Caco-2 (cell line): ENCODE results near the gene RPH3AL. TPM values are rescaled to one million over a fixed set of nuclear protein-coding genes. Genes with fewer than 3 reads are reported as not detected.

ENCODE experiments used
- BruUV-seq: library from RNA; stranded (reverse); fragments of 400-500 nt; replicated peaks from 2 replicates; lab custom pipeline; 2021; lab: Mats Ljungman, UMichigan
- CTCF ChIA-PET: fragments of 300-600 bp; sonication (Branson Sonifier 250); formaldehyde crosslinking; loops from one replicate; lab custom pipeline; 2022; ENCODE audit warnings: antibody characterized with exemption; lab: Charles Lee
- POLR2A ChIA-PET: fragments of 300-600 bp; sonication (Branson Sonifier 250); formaldehyde crosslinking; loops from one replicate; lab custom pipeline; 2022; ENCODE audit warnings: antibody characterized with exemption; lab: Charles Lee
- DNase-seq, 2 experiments: peaks; one replicate each; pipeline versions ENCODE4 v3.0.0 to v3.0.0-alpha.2; 2020 to 2022
- H3K27me3 ChIP-seq: replicated peaks from 2 replicates; pipeline ENCODE4 v1.6.0; 2011; ENCODE audit warnings: low read length; ENCODE audit not compliant: control insufficient read depth, insufficient read depth
- H3K36me3 ChIP-seq: 2 replicates; pipeline ENCODE4 v1.5.1; 2011; ENCODE audit warnings: low read length; ENCODE audit not compliant: control insufficient read depth, insufficient read depth
- H3K4me1 ChIP-seq: fragments of 250-450 bp; sonication (Bioruptor Pico); 2 replicates; pipeline ENCODE4 v1.5.1; 2020; ENCODE audit warnings: mild to moderate bottlenecking
- H3K4me3 ChIP-seq: 2 replicates; pipeline ENCODE4 v1.5.1; 2011; ENCODE audit warnings: low read depth, mild to moderate bottlenecking, control low read depth, low read length
- H3K9me3 ChIP-seq: fragments of 250-450 bp; sonication (Bioruptor Pico); 2 replicates; pipeline ENCODE4 v1.5.1; 2020; ENCODE audit warnings: mild to moderate bottlenecking, moderate library complexity
- H3K27ac Mint-ChIP-seq: one replicate; pipeline ENCODE4 v1.8.0; 2022; ENCODE audit warnings: mixed read lengths; ENCODE audit not compliant: unreplicated experiment
- H3K27me3 Mint-ChIP-seq: one replicate; pipeline ENCODE4 v1.8.0; 2022; ENCODE audit warnings: mixed read lengths; ENCODE audit not compliant: insufficient read depth, unreplicated experiment
- H3K36me3 Mint-ChIP-seq: one replicate; pipeline ENCODE4 v1.8.0; 2022; ENCODE audit warnings: mild to moderate bottlenecking, mixed read lengths; ENCODE audit not compliant: insufficient read depth, unreplicated experiment
- H3K4me1 Mint-ChIP-seq: one replicate; pipeline ENCODE4 v1.8.0; 2022; ENCODE audit warnings: low read depth, mixed read lengths; ENCODE audit not compliant: unreplicated experiment
- H3K4me3 Mint-ChIP-seq: one replicate; pipeline ENCODE4 v1.8.0; 2022; ENCODE audit warnings: mild to moderate bottlenecking, moderate library complexity, mixed read lengths; ENCODE audit not compliant: unreplicated experiment
- H3K9me3 Mint-ChIP-seq: one replicate; pipeline ENCODE4 v1.8.0; 2022; ENCODE audit warnings: mixed read lengths; ENCODE audit not compliant: unreplicated experiment
- intact Hi-C: fragments of 100-400 bp; cut with micrococcal nuclease; formaldehyde crosslinking; loops from one replicate; pipeline ENCODE4 v1.10.0; 2022; ENCODE audit not compliant: unreplicated experiment
- total RNA-seq: library from RNA; stranded (reverse); gene quantifications from 2 replicates; pipeline ENCODE4 v1.2.3, GENCODE V29; 2022
- TF ChIP-seq, protein P1 (sequence below), 2 experiments: fragments of 200-600 bp in 1 of 2; IDR thresholded peaks; 1 replicate in 1 of 2; 2 replicates in 1 of 2; pipeline versions ENCODE4 v1.5.1 to v1.8.0; 2011 to 2022; ENCODE audit warnings: antibody characterized with exemption in 1 of 2, control low read depth in 1 of 2, inconsistent platforms in 1 of 2, low read depth in 1 of 2, low read length in 1 of 2, mild to moderate bottlenecking in 1 of 2, moderate library complexity in 1 of 2; ENCODE audit not compliant: insufficient read depth in 1 of 2, severe bottlenecking in 1 of 2, unreplicated experiment in 1 of 2

RPH3AL gene
- total RNA-seq, 1 experiment from 2014 or later, result 36.0 TPM

DNA sequence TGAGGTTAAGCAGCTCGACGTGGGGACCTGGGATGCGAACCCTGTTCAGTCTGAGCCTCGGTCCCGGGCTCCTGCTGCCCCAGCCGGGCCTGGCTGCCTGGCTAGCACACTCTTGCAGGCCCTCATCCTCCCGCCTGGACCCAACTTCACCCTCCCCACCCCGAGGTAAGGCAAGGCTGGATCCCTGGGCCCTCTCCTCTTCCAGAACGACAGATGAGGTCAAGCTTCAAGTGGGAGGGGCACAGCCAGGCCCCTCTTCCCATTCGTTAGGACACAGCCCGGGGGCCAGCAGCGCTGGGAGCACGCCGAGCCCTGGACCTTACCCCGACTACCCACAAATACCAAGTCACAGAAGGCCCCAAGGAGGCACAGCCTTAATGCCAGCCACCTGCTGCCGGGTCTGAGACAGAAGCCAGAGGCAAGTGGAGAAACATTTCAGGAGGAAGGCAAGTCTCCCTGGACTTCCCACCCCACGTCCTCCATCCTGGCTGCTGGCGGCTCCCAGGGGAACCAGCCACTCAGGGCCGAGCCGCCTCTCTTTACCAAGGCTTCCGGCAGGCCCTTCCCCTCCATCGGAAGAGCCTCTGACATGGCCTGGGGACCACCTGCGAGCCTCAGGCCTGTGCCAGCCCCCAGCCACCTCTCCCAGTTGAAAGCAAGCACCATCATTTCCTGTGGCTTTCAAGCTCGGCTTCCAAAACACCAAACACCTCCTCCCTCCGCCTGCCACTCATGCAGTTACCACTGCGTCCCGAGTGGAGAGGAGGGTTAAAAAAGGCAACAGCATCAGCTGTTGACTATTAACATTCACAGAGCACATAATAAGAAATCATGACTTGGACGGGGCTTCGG, 59.9 kb downstream of the RPH3AL start:
- BruUV-seq, result no TSS peak
- Histone ChIP-seq H3K4me1 (no peaks in the 10 kb centered on the region), H3K9me3 (no peaks in the 10 kb centered on the region), H3K27me3 (no peaks in the 10 kb centered on the region), H3K36me3 (no peaks in the 10 kb centered on the region), H3K4me3 (no peak overlapping the region)
- Mint-ChIP-seq H3K36me3 (peaks cover 29% of the 10 kb centered on the region), H3K9me3 (no peaks in the 10 kb centered on the region), H3K4me3 (no peak overlapping the region), H3K27me3 (no peaks in the 10 kb centered on the region), H3K4me1 (no peaks in the 10 kb centered on the region), H3K27ac (no peak overlapping the region)
- CTCF ChIA-PET, result no interaction called here
- peak in 1 of 2 experiments; percentile 26 for DNase-seq
- POLR2A ChIA-PET, result no interaction called here
- intact Hi-C loops, result no loop called here
- TF ChIP-seq, protein P1, sequence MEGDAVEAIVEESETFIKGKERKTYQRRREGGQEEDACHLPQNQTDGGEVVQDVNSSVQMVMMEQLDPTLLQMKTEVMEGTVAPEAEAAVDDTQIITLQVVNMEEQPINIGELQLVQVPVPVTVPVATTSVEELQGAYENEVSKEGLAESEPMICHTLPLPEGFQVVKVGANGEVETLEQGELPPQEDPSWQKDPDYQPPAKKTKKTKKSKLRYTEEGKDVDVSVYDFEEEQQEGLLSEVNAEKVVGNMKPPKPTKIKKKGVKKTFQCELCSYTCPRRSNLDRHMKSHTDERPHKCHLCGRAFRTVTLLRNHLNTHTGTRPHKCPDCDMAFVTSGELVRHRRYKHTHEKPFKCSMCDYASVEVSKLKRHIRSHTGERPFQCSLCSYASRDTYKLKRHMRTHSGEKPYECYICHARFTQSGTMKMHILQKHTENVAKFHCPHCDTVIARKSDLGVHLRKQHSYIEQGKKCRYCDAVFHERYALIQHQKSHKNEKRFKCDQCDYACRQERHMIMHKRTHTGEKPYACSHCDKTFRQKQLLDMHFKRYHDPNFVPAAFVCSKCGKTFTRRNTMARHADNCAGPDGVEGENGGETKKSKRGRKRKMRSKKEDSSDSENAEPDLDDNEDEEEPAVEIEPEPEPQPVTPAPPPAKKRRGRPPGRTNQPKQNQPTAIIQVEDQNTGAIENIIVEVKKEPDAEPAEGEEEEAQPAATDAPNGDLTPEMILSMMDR (IDR thresholded peaks at IDR 0.05; ENCODE audit: insufficient read depth in 1 of 2, low read depth in 1 of 2, low read length in 1 of 2, severe bottlenecking in 1 of 2, unreplicated experiment in 1 of 2), result no peak

DNA sequence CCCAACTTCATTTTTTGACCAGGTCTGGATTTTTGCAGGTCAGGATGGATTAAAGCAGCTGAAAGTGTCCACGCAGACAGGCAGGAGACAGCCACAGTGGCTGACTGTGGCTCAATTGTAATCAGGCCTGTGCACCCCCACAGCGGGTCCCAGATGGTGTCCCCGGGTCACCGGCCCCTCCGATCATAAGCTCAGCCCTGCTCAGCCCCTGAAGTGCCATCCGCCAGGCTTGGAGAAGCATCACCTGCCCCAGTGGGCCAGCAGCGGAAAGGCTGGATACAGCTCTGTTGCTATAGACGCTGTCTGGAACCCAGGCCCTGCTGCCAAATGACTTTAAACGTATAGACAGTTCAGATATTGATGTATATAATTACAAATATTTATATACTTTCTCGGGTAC, 60.6 kb downstream of the RPH3AL start:
- Histone ChIP-seq H3K27me3 (no peaks in the 10 kb centered on the region), H3K4me3 (no peak overlapping the region), H3K36me3 (no peaks in the 10 kb centered on the region), H3K9me3 (no peaks in the 10 kb centered on the region), H3K4me1 (no peaks in the 10 kb centered on the region)
- peak in 1 of 2 experiments; percentile 22 for DNase-seq
- H3K4me3 Mint-ChIP-seq, result no peak overlapping the region
- ChIA-PET POLR2A (no interaction called here), CTCF (interaction anchor here (0.6 kb wide), 1 partner anchor 143 kb away, joined by 3 read pairs; no protein-coding TSS in a partner anchor)
- H3K36me3 Mint-ChIP-seq, result peaks cover 29% of the 10 kb centered on the region
- no TSS peak for BruUV-seq
- H3K27me3 Mint-ChIP-seq, result no peaks in the 10 kb centered on the region
- H3K27ac Mint-ChIP-seq, result no peak overlapping the region
- intact Hi-C loops, result no loop called here
- H3K4me1 Mint-ChIP-seq, result no peaks in the 10 kb centered on the region
- H3K9me3 Mint-ChIP-seq, result no peaks in the 10 kb centered on the region
- TF ChIP-seq, protein P1 (IDR thresholded peaks at IDR 0.05; ENCODE audit: insufficient read depth in 1 of 2, low read depth in 1 of 2, low read length in 1 of 2, severe bottlenecking in 1 of 2, unreplicated experiment in 1 of 2), result no peak

DNA sequence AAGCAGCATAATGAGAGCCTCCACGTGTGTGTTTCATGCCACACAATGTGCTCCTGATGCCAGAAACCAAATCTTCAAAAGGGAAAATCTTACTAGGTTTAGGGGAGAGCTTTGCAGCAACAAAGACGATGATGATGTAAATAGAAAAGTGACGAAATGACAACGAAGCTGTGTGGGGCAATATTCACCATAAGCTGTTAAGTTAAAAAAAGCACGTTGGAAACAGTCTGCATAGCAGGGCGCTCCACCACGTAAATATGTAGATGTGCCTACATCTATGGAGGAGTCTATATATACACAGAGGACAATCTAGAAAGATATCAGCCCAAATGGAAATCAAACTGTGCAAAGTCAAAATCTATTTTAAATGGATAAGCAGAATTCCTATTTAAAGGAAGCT, 61.0 kb downstream of the RPH3AL start:
- H3K36me3 Mint-ChIP-seq, result peaks cover 29% of the 10 kb centered on the region
- no peaks in the 10 kb centered on the region for H3K9me3 Mint-ChIP-seq
- no peaks in the 10 kb centered on the region for H3K27me3 Mint-ChIP-seq
- no TSS peak for BruUV-seq
- Histone ChIP-seq H3K4me1 (no peaks in the 10 kb centered on the region), H3K4me3 (no peak overlapping the region), H3K9me3 (no peaks in the 10 kb centered on the region), H3K36me3 (no peaks in the 10 kb centered on the region), H3K27me3 (no peaks in the 10 kb centered on the region)
- POLR2A ChIA-PET, result no interaction called here
- H3K4me1 Mint-ChIP-seq, result no peaks in the 10 kb centered on the region
- no peak overlapping the region for H3K27ac Mint-ChIP-seq
- no peak overlapping the region for H3K4me3 Mint-ChIP-seq
- no peak for DNase-seq
- CTCF ChIA-PET, result interaction anchor here (0.6 kb wide), 1 partner anchor 143 kb away, joined by 3 read pairs; no protein-coding TSS in a partner anchor
- intact Hi-C loops, result no loop called here
- TF ChIP-seq, protein P1 (IDR thresholded peaks at IDR 0.05; ENCODE audit: insufficient read depth in 1 of 2, low read depth in 1 of 2, low read length in 1 of 2, severe bottlenecking in 1 of 2, unreplicated experiment in 1 of 2), result no peak
